T-helper 17 cell (primary cell): ENCODE measurements around the gene ATP2A2. TPM values are rescaled to one million over a fixed set of nuclear protein-coding genes. Genes with fewer than 3 reads are reported as not detected.
"Not testable (repeated sequence)": the region's sequence is repeated elsewhere in the genome, so short reads cannot be mapped to it uniquely, and the experiment has no call there.

ENCODE experiments used
- ATAC-seq: fragments of 150-1000 bp; cut with Tn5 transposase; 2 replicates; pipeline ENCODE4 v1.10.0; 2021; ENCODE audit warnings: mild to moderate bottlenecking, moderate library complexity
- DNase-seq, 3 donors: peaks; one replicate each; pipeline versions ENCODE4 v3.0.0 to v3.0.0-alpha.2; 2020 to 2021
- H3K9me3 ChIP-seq: one replicate; pipeline ENCODE4 v1.7.0; 2013; ENCODE audit warnings: low read length, mild to moderate bottlenecking; ENCODE audit not compliant: control insufficient read depth, poor library complexity, severe bottlenecking
- H3K27ac Mint-ChIP-seq: one replicate; pipeline ENCODE4 v1.8.0; 2022; ENCODE audit warnings: mild to moderate bottlenecking, moderate library complexity, mixed read lengths
- H3K27me3 Mint-ChIP-seq: one replicate; pipeline ENCODE4 v1.8.0; 2022; ENCODE audit warnings: mixed read lengths
- H3K36me3 Mint-ChIP-seq: one replicate; pipeline ENCODE4 v1.8.0; 2022; ENCODE audit warnings: low read depth, mixed read lengths
- H3K4me1 Mint-ChIP-seq: one replicate; pipeline ENCODE4 v1.8.0; 2022; ENCODE audit warnings: mild to moderate bottlenecking, mixed read lengths
- H3K4me3 Mint-ChIP-seq: one replicate; pipeline ENCODE4 v1.8.0; 2022; ENCODE audit warnings: mild to moderate bottlenecking, moderate library complexity, mixed read lengths
- total RNA-seq, 4 donors: library from RNA in 2 of 4; stranded (reverse) in 2 of 4; gene quantifications; one replicate each; pipeline ENCODE4 v1.2.3 and lab custom pipeline; 2022 to 2026

ATP2A2 gene
- total RNA-seq, 2 donors from 2014 or later: 109 to 116 TPM

GRCh38 chr12:110345176-110345661, 64.2 kb downstream of the ATP2A2 start:
- Mint-ChIP-seq H3K36me3 (peaks cover 13% of the 10 kb centered on the region), H3K27ac (peak overlapping the region; percentile 27)
- H3K9me3 ChIP-seq: no peaks in the 10 kb centered on the region

GRCh38 chr12:110345963-110346362, 64.9 kb downstream of the ATP2A2 start:
- Mint-ChIP-seq H3K36me3 (peaks cover 13% of the 10 kb centered on the region), H3K27me3 (no peaks in the 10 kb centered on the region), H3K4me3 (peak overlapping the region; percentile 25), H3K4me1 (peaks cover 17% of the 10 kb centered on the region), H3K27ac (peak overlapping the region; percentile 45)
- DNase-seq: no peak
- no peaks in the 10 kb centered on the region for H3K9me3 ChIP-seq
- ATAC-seq: no peak

More at GRCh38 chr12:110345176-110345661, 64.2 kb downstream of the ATP2A2 start:
- no peak overlapping the region for H3K4me3 Mint-ChIP-seq
- DNase-seq: no peak
- no peak for ATAC-seq
- H3K27me3 Mint-ChIP-seq: no peaks in the 10 kb centered on the region
- peaks cover 17% of the 10 kb centered on the region for H3K4me1 Mint-ChIP-seq

- Mint-ChIP-seq H3K36me3 (peaks cover 13% of the 10 kb centered on the region), H3K27ac (no peak overlapping the region)
These were observed 66.7 kb downstream of the ATP2A2 start for GRCh38 chr12:110347767-110348166.

GRCh38 chr12:110348431-110349059, 67.5 kb downstream of the ATP2A2 start:
- Mint-ChIP-seq H3K27ac (peak overlapping the region; percentile 92), H3K36me3 (peaks cover 13% of the 10 kb centered on the region)

More at GRCh38 chr12:110347767-110348166, 66.7 kb downstream of the ATP2A2 start:
- no peaks in the 10 kb centered on the region for H3K27me3 Mint-ChIP-seq
- H3K9me3 ChIP-seq: no peaks in the 10 kb centered on the region
- no peak for ATAC-seq
- DNase-seq: no peak
- no peak overlapping the region for H3K4me3 Mint-ChIP-seq
- peaks cover 17% of the 10 kb centered on the region for H3K4me1 Mint-ChIP-seq

GRCh38 chr12:110349096-110349495, 68.0 kb downstream of the ATP2A2 start:
- no peaks in the 10 kb centered on the region for H3K27me3 Mint-ChIP-seq
- peak overlapping the region; percentile 92 for H3K27ac Mint-ChIP-seq
- H3K4me1 Mint-ChIP-seq: peaks cover 24% of the 10 kb centered on the region
- H3K9me3 ChIP-seq: no peaks in the 10 kb centered on the region
- ATAC-seq: no peak
- H3K36me3 Mint-ChIP-seq: peaks cover 10% of the 10 kb centered on the region
- H3K4me3 Mint-ChIP-seq: no peak overlapping the region
- no peak for DNase-seq

More at GRCh38 chr12:110348431-110349059, 67.5 kb downstream of the ATP2A2 start:
- DNase-seq (no peak), ATAC-seq (no peak)
- H3K9me3 ChIP-seq: no peaks in the 10 kb centered on the region
- peaks cover 20% of the 10 kb centered on the region for H3K4me1 Mint-ChIP-seq
- H3K4me3 Mint-ChIP-seq: no peak overlapping the region
- H3K27me3 Mint-ChIP-seq: no peaks in the 10 kb centered on the region

GRCh38 chr12:110349514-110350151, 68.6 kb downstream of the ATP2A2 start:
- peak overlapping the region; percentile 92 for H3K27ac Mint-ChIP-seq
- peaks cover 9% of the 10 kb centered on the region for H3K36me3 Mint-ChIP-seq
- no peaks in the 10 kb centered on the region for H3K9me3 ChIP-seq
- peak; percentile 86 for ATAC-seq
- no peaks in the 10 kb centered on the region for H3K27me3 Mint-ChIP-seq
- no peak overlapping the region for H3K4me3 Mint-ChIP-seq
- no peak for DNase-seq
- H3K4me1 Mint-ChIP-seq: peaks cover 29% of the 10 kb centered on the region

- peaks cover 34% of the 10 kb centered on the region for H3K4me1 Mint-ChIP-seq
- no peaks in the 10 kb centered on the region for H3K9me3 ChIP-seq
- H3K27me3 Mint-ChIP-seq: no peaks in the 10 kb centered on the region
- peaks cover 7% of the 10 kb centered on the region for H3K36me3 Mint-ChIP-seq
- DNase-seq: no peak
- ATAC-seq: no peak
- H3K4me3 Mint-ChIP-seq: no peak overlapping the region
- H3K27ac Mint-ChIP-seq: peak overlapping the region; percentile 92
These were observed 70.1 kb downstream of the ATP2A2 start for GRCh38 chr12:110351119-110351518.

GRCh38 chr12:110352401-110352800, 71.4 kb downstream of the ATP2A2 start:
- Mint-ChIP-seq H3K4me3 (no peak overlapping the region), H3K27ac (peak overlapping the region; percentile 9), H3K4me1 (peaks cover 31% of the 10 kb centered on the region), H3K36me3 (peaks cover 5% of the 10 kb centered on the region), H3K27me3 (no peaks in the 10 kb centered on the region)
- no peak for DNase-seq
- no peaks in the 10 kb centered on the region for H3K9me3 ChIP-seq
- ATAC-seq: no peak

GRCh38 chr12:110353211-110353965, 72.3 kb downstream of the ATP2A2 start:
- H3K9me3 ChIP-seq: no peaks in the 10 kb centered on the region
- Mint-ChIP-seq H3K27me3 (no peaks in the 10 kb centered on the region), H3K36me3 (peaks cover 3% of the 10 kb centered on the region), H3K4me3 (no peak overlapping the region), H3K4me1 (peaks cover 31% of the 10 kb centered on the region), H3K27ac (peak overlapping the region; percentile 9)
- DNase-seq: no peak
- no peak for ATAC-seq

GRCh38 chr12:110354172-110354780, 73.2 kb downstream of the ATP2A2 start:
- no peaks in the 10 kb centered on the region for H3K9me3 ChIP-seq
- no peak for ATAC-seq
- H3K4me3 Mint-ChIP-seq: no peak overlapping the region
- no peak for DNase-seq
- H3K27me3 Mint-ChIP-seq: no peaks in the 10 kb centered on the region
- peaks cover 1% of the 10 kb centered on the region for H3K36me3 Mint-ChIP-seq
- peak overlapping the region; percentile 9 for H3K27ac Mint-ChIP-seq
- H3K4me1 Mint-ChIP-seq: peaks cover 27% of the 10 kb centered on the region

GRCh38 chr12:110355073-110355472, 74.0 kb downstream of the ATP2A2 start:
- no peaks in the 10 kb centered on the region for H3K9me3 ChIP-seq
- peak; percentile 59 for ATAC-seq
- H3K4me1 Mint-ChIP-seq: peaks cover 19% of the 10 kb centered on the region
- no peaks in the 10 kb centered on the region for H3K36me3 Mint-ChIP-seq
- no peaks in the 10 kb centered on the region for H3K27me3 Mint-ChIP-seq
- no peak overlapping the region for H3K27ac Mint-ChIP-seq
- no peak overlapping the region for H3K4me3 Mint-ChIP-seq
- DNase-seq: no peak

GRCh38 chr12:110358384-110359097, 77.5 kb downstream of the ATP2A2 start:
- not testable (repeated sequence) for H3K4me3 Mint-ChIP-seq, DNase-seq, ATAC-seq, H3K36me3 Mint-ChIP-seq, H3K27me3 Mint-ChIP-seq, H3K9me3 ChIP-seq, H3K27ac Mint-ChIP-seq
- H3K4me1 Mint-ChIP-seq: peaks cover 15% of the 10 kb centered on the region
